H9 (cell line): ENCODE measurements around the gene SLC23A2. TPM values are rescaled to one million over a fixed set of nuclear protein-coding genes. Genes with fewer than 3 reads are reported as not detected.

Experiments
- DNase-seq: peaks from one replicate; pipeline ENCODE4 v3.0.0-alpha.2; 2017
- H2AFZ ChIP-seq: one replicate; pipeline ENCODE4 v1.6.1; 2013; ENCODE audit warnings: mild to moderate bottlenecking, low read length, control low read depth, moderate library complexity
- H2AK5ac ChIP-seq: 2 replicates; pipeline ENCODE4 v1.6.1; 2013; ENCODE audit warnings: low read length, control low read depth, mixed read lengths; ENCODE audit not compliant: insufficient read length
- H2BK120ac ChIP-seq: one replicate; pipeline ENCODE4 v1.6.1; 2013; ENCODE audit warnings: low read depth, mild to moderate bottlenecking, low read length, control low read depth, inconsistent platforms; ENCODE audit not compliant: poor library complexity, severe bottlenecking
- H2BK12ac ChIP-seq: 2 replicates; pipeline ENCODE4 v1.6.1; 2013; ENCODE audit warnings: low read length, control low read depth, mixed read lengths, low read depth; ENCODE audit not compliant: insufficient read length
- H2BK15ac ChIP-seq: 2 replicates; pipeline ENCODE4 v1.6.1; 2013; ENCODE audit warnings: low read depth, low read length, control low read depth
- H2BK20ac ChIP-seq: one replicate; pipeline ENCODE4 v1.6.1; 2013; ENCODE audit warnings: low read depth, mild to moderate bottlenecking, low read length, control low read depth, inconsistent platforms; ENCODE audit not compliant: poor library complexity, severe bottlenecking
- H2BK5ac ChIP-seq: 2 replicates; pipeline ENCODE4 v1.6.1; 2013; ENCODE audit warnings: low read length, control low read depth, mixed read lengths; ENCODE audit not compliant: insufficient read length
- H3K14ac ChIP-seq: 2 replicates; pipeline ENCODE4 v1.6.1; 2013; ENCODE audit warnings: low read length, control low read depth; ENCODE audit not compliant: insufficient read depth
- H3K18ac ChIP-seq: 2 replicates; pipeline ENCODE4 v1.6.1; 2013; ENCODE audit warnings: low read depth, mild to moderate bottlenecking, mixed read lengths, low read length, control low read depth; ENCODE audit not compliant: insufficient read length
- H3K23ac ChIP-seq: 2 replicates; pipeline ENCODE4 v1.6.1; 2013; ENCODE audit warnings: low read length, control low read depth, mixed read lengths, low read depth; ENCODE audit not compliant: insufficient read length
- H3K23me2 ChIP-seq: 2 replicates; pipeline ENCODE4 v1.6.1; 2013; ENCODE audit warnings: low read depth, mild to moderate bottlenecking, mixed read lengths, low read length, control low read depth; ENCODE audit not compliant: insufficient read length, poor library complexity, severe bottlenecking
- H3K27ac ChIP-seq: 2 replicates; pipeline ENCODE4 v1.5.1; 2013; ENCODE audit warnings: low read length, control low read depth, mixed read lengths, low read depth; ENCODE audit not compliant: insufficient read length
- H3K27me3 ChIP-seq: 2 replicates; pipeline ENCODE4 v1.6.1; 2013; ENCODE audit warnings: low read length, control low read depth, inconsistent platforms; ENCODE audit not compliant: insufficient read depth
- H3K4ac ChIP-seq: 2 replicates; pipeline ENCODE4 v1.6.1; 2013; ENCODE audit warnings: low read depth, mild to moderate bottlenecking, control low read depth, inconsistent platforms, low read length, moderate library complexity
- H3K4me1 ChIP-seq: 2 replicates; pipeline ENCODE4 v1.6.1; 2013; ENCODE audit warnings: low read length, control low read depth, inconsistent platforms; ENCODE audit not compliant: insufficient read depth
- H3K4me2 ChIP-seq: 2 replicates; pipeline ENCODE4 v1.6.1; 2013; ENCODE audit warnings: low read length, control low read depth, mixed read lengths; ENCODE audit not compliant: insufficient read length, insufficient read depth
- H3K56ac ChIP-seq: 2 replicates; pipeline ENCODE4 v1.6.1; 2013; ENCODE audit warnings: low read depth, mild to moderate bottlenecking, mixed read lengths, low read length, control low read depth; ENCODE audit not compliant: insufficient read length
- H3K79me1 ChIP-seq: 2 replicates; pipeline ENCODE4 v1.6.1; 2013; ENCODE audit warnings: low read depth, mild to moderate bottlenecking, moderate library complexity, low read length, control low read depth, inconsistent platforms; ENCODE audit not compliant: insufficient read depth, poor library complexity, severe bottlenecking
- H3K79me2 ChIP-seq: 2 replicates; pipeline ENCODE4 v1.6.1; 2013; ENCODE audit warnings: low read length, control low read depth, inconsistent platforms; ENCODE audit not compliant: insufficient read depth
- H3K9ac ChIP-seq: 2 replicates; pipeline ENCODE4 v1.6.1; 2013; ENCODE audit warnings: low read length, control low read depth, mixed read lengths; ENCODE audit not compliant: insufficient read length; ENCODE audit errors: extremely low read depth
- H3K9me3 ChIP-seq: one replicate; pipeline ENCODE4 v1.6.1; 2013; ENCODE audit warnings: low read depth, low read length, inconsistent platforms; ENCODE audit not compliant: control insufficient read depth
- H3T11ph ChIP-seq: one replicate; pipeline ENCODE4 v1.6.1; 2013; ENCODE audit warnings: mild to moderate bottlenecking, low read length, control low read depth, inconsistent platforms
- H4K20me1 ChIP-seq: one replicate; pipeline ENCODE4 v1.6.1; 2013; ENCODE audit not compliant: control insufficient read depth, insufficient read length, insufficient read depth
- H4K5ac ChIP-seq: 2 replicates; pipeline ENCODE4 v1.6.1; 2013; ENCODE audit warnings: low read depth, mild to moderate bottlenecking, mixed read lengths, low read length, control low read depth; ENCODE audit not compliant: insufficient read length
- H4K8ac ChIP-seq: replicated peaks from 2 replicates; pipeline ENCODE4 v1.6.1; 2013; ENCODE audit warnings: low read length, control low read depth, mixed read lengths, low read depth; ENCODE audit not compliant: insufficient read length
- H4K91ac ChIP-seq: 2 replicates; pipeline ENCODE4 v1.6.1; 2013; ENCODE audit warnings: low read depth, mild to moderate bottlenecking, moderate library complexity, mixed read lengths, low read length, control low read depth; ENCODE audit not compliant: insufficient read length
- H3K27ac Mint-ChIP-seq, 3 experiments: 2 replicates in 2 of 3; 3 replicates in 1 of 3; pipeline ENCODE4 v1.8.0; 2020 to 2021; ENCODE audit warnings: mixed read lengths in 3 of 3, mild to moderate bottlenecking in 1 of 3, moderate library complexity in 1 of 3
- H3K27me3 Mint-ChIP-seq: 2 replicates; pipeline ENCODE4 v1.8.0; 2021; ENCODE audit warnings: low read depth, mild to moderate bottlenecking, moderate library complexity, mixed read lengths
- H3K36me3 Mint-ChIP-seq, 3 experiments: 2 replicates in 2 of 3; 3 replicates in 1 of 3; pipeline ENCODE4 v1.8.0; 2020 to 2021; ENCODE audit warnings: low read depth in 3 of 3, mixed read lengths in 3 of 3; ENCODE audit not compliant: insufficient read depth in 1 of 3
- H3K4me1 Mint-ChIP-seq, 2 experiments: 2 replicates each; pipeline ENCODE4 v1.8.0; 2020; ENCODE audit warnings: mixed read lengths in 2 of 2
- H3K4me3 Mint-ChIP-seq, 2 experiments: 2 replicates in 1 of 2; 3 replicates in 1 of 2; pipeline ENCODE4 v1.8.0; 2020 to 2021; ENCODE audit warnings: mild to moderate bottlenecking in 2 of 2, mixed read lengths in 2 of 2, moderate library complexity in 1 of 2
- H3K9me3 Mint-ChIP-seq, 2 experiments: 2 replicates in 1 of 2; 3 replicates in 1 of 2; pipeline ENCODE4 v1.8.0; 2020; ENCODE audit warnings: mild to moderate bottlenecking in 2 of 2, mixed read lengths in 2 of 2, moderate library complexity in 1 of 2
- WGBS: extraction: QIAGEN DNeasy Blood & Tissue Kit; methylation state at CpG from one replicate; pipeline ENCODE4 v1.1.7; 2013; ENCODE audit warnings: missing lambda C conversion rate, low lambda C conversion rate, mixed read lengths; ENCODE audit not compliant: insufficient read length; ENCODE audit errors: extremely low coverage; 5-methylcytosine and 5-hydroxymethylcytosine counted together
- total RNA-seq: library from RNA; stranded (reverse); gene quantifications from 2 replicates; pipeline ENCODE4 v1.2.1, GENCODE V29; 2021
- TF ChIP-seq, protein P1 (sequence below): fragments of 200-600 bp; sonication (generic); conservative IDR thresholded peaks from 3 replicates; pipeline ENCODE4 v1.8.0; 2021; ENCODE audit warnings: antibody characterized with exemption, mild to moderate bottlenecking

Gene SLC23A2
- total RNA-seq, 1 experiment from 2014 or later, result 16.5 TPM

DNA sequence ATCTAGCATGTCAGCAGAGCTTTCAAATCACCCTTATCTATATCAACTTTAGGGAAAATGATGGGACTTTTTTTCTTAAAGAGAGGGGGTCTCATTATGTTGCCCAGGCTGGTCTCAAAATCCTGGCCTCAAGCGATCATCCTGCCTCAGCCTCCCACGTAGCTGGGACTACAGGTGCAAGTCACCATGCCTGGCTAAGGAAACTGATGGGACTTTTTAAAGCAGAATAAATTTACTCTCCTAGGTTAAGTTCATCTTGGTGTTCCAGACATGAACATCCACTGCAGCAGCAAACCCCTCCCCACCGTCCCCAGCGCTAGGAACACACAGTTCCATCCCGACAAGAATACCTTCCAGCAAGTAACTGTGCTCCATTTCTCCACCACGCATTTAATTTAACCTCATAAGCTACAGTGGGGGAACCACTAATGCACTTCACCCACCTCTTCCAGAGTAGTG is 64.9 kb downstream of the SLC23A2 start:
- Mint-ChIP-seq H3K4me1 (peaks cover 21% of the 10 kb centered on the region in 2 experiments), H3K9me3 (no peaks in the 10 kb centered on the region), H3K27me3 (no peaks in the 10 kb centered on the region; the same call in 1 of the 2 replicates), H3K36me3 (no peaks in the 10 kb centered on the region; a peak in 2 of 7 replicates), H3K27ac (0 out of 7 replicates have a peak overlapping the region, but pooled peaks of 1 of the 3 experiments have one; percentile 3), H3K4me3 (no peak overlapping the region)
- Histone ChIP-seq H4K5ac (no peak overlapping the region), H3K4me2 (no peak overlapping the region), H3K79me1 (no peaks in the 10 kb centered on the region), H3K14ac (no peak overlapping the region), H2BK20ac (no peak overlapping the region), H2BK12ac (no peak overlapping the region), H3K9me3 (no peaks in the 10 kb centered on the region), H2BK5ac (no peak overlapping the region), H3T11ph (no peak overlapping the region), H4K91ac (no peak overlapping the region), H4K20me1 (no peaks in the 10 kb centered on the region), H3K4me1 (peaks cover 8% of the 10 kb centered on the region; the same call in 1 of the 2 replicates), H3K56ac (no peak overlapping the region), H4K8ac (no peak overlapping the region), H2BK120ac (no peak overlapping the region), H3K27me3 (no peaks in the 10 kb centered on the region), H2BK15ac (no peak overlapping the region), H2AFZ (no peak overlapping the region), H2AK5ac (no peak overlapping the region), H3K4ac (no peak overlapping the region), H3K9ac (no peak overlapping the region), H3K79me2 (no peaks in the 10 kb centered on the region), H3K27ac (no peak overlapping the region), H3K23me2 (no peaks in the 10 kb centered on the region), H3K18ac (no peak overlapping the region), H3K23ac (no peak overlapping the region)
- no CpG with 5 or more reads among the region's 6 CpGs for WGBS
- no peak for DNase-seq
- TF ChIP-seq, protein P1, sequence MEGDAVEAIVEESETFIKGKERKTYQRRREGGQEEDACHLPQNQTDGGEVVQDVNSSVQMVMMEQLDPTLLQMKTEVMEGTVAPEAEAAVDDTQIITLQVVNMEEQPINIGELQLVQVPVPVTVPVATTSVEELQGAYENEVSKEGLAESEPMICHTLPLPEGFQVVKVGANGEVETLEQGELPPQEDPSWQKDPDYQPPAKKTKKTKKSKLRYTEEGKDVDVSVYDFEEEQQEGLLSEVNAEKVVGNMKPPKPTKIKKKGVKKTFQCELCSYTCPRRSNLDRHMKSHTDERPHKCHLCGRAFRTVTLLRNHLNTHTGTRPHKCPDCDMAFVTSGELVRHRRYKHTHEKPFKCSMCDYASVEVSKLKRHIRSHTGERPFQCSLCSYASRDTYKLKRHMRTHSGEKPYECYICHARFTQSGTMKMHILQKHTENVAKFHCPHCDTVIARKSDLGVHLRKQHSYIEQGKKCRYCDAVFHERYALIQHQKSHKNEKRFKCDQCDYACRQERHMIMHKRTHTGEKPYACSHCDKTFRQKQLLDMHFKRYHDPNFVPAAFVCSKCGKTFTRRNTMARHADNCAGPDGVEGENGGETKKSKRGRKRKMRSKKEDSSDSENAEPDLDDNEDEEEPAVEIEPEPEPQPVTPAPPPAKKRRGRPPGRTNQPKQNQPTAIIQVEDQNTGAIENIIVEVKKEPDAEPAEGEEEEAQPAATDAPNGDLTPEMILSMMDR, result no peak
